NT2/D1 (cell line): ENCODE results near the gene WDR86.

Experiments
- SUZ12 ChIP-seq: IDR thresholded peaks from 2 replicates; pipeline ENCODE4 v1.6.1; 2011; ENCODE audit not compliant: insufficient read length, insufficient read depth; ENCODE audit errors: extremely low read depth
- YY1 ChIP-seq: IDR thresholded peaks from 2 replicates; pipeline ENCODE4 v1.6.1; 2011; ENCODE audit not compliant: insufficient read length, insufficient read depth
- ZNF274 ChIP-seq: IDR thresholded peaks from 2 replicates; pipeline ENCODE4 v1.6.1; 2011; ENCODE audit warnings: mild to moderate bottlenecking, low read depth, low read length

DNA sequence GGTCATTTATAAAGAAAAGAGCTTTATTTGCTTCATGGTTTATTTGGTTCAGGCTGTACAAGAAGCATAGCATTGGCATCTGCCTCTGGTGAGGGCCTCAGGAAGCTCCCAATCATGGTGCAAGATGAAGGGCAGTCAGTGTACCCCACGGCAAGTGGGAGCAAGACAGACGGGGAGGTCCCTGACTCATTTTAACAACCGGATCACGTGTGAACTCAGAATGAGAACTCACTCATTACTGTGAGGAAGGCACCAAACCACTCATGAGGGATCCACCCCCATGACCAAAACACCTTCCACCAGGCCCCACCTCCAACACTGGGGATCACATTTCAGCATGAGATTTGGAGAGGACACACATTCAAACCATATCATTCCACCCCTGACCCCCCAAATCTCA, 45.9 kb upstream of the WDR86 start:
- TF ChIP-seq YY1 (no peak), ZNF274 (no peak), SUZ12 (no peak)
